Glutamatergic neuron (in vitro differentiated cells): ENCODE data around the gene SAMD14. TPM values are rescaled to one million over a fixed set of nuclear protein-coding genes. Genes with fewer than 3 reads are reported as not detected.

Source experiments
- DNase-seq: peaks from one replicate; pipeline ENCODE4 v3.0.0; 2022
- H3K27ac Mint-ChIP-seq: one replicate; pipeline ENCODE4 v1.8.0; 2020; ENCODE audit warnings: mild to moderate bottlenecking, mixed read lengths, inconsistent platforms; ENCODE audit not compliant: unreplicated experiment
- H3K27me3 Mint-ChIP-seq: one replicate; pipeline ENCODE4 v1.8.0; 2020; ENCODE audit warnings: mild to moderate bottlenecking, moderate library complexity, mixed read lengths, inconsistent platforms; ENCODE audit not compliant: unreplicated experiment
- H3K36me3 Mint-ChIP-seq: one replicate; pipeline ENCODE4 v1.8.0; 2020; ENCODE audit warnings: mild to moderate bottlenecking, mixed read lengths, inconsistent platforms; ENCODE audit not compliant: unreplicated experiment
- H3K4me1 Mint-ChIP-seq: one replicate; pipeline ENCODE4 v1.8.0; 2020; ENCODE audit warnings: mild to moderate bottlenecking, low read depth, mixed read lengths, inconsistent platforms; ENCODE audit not compliant: unreplicated experiment
- H3K4me3 Mint-ChIP-seq: one replicate; pipeline ENCODE4 v1.8.0; 2020; ENCODE audit warnings: mild to moderate bottlenecking, mixed read lengths, inconsistent platforms; ENCODE audit not compliant: unreplicated experiment
- H3K9me3 Mint-ChIP-seq: one replicate; pipeline ENCODE4 v1.8.0; 2020; ENCODE audit warnings: mild to moderate bottlenecking, moderate library complexity, mixed read lengths, inconsistent platforms; ENCODE audit not compliant: unreplicated experiment
- total RNA-seq: library from RNA; stranded (reverse); fragmentation: NEBNext Ultra II Directional; extraction: Animal tissue kit (Norgen Biotek cat#: 25700); gene quantifications from one replicate; pipeline ENCODE4 v1.2.1, GENCODE V29; 2021; ENCODE audit not compliant: unreplicated experiment
- TF ChIP-seq, protein P1 (sequence below): fragments of 200-600 bp; sonication (generic); IDR thresholded peaks from one replicate; pipeline ENCODE4 v1.5.0; 2021; ENCODE audit not compliant: partially characterized antibody, unreplicated experiment

The SAMD14 gene
- total RNA-seq, 1 donor from 2014 or later, result 95.0 TPM

DNA sequence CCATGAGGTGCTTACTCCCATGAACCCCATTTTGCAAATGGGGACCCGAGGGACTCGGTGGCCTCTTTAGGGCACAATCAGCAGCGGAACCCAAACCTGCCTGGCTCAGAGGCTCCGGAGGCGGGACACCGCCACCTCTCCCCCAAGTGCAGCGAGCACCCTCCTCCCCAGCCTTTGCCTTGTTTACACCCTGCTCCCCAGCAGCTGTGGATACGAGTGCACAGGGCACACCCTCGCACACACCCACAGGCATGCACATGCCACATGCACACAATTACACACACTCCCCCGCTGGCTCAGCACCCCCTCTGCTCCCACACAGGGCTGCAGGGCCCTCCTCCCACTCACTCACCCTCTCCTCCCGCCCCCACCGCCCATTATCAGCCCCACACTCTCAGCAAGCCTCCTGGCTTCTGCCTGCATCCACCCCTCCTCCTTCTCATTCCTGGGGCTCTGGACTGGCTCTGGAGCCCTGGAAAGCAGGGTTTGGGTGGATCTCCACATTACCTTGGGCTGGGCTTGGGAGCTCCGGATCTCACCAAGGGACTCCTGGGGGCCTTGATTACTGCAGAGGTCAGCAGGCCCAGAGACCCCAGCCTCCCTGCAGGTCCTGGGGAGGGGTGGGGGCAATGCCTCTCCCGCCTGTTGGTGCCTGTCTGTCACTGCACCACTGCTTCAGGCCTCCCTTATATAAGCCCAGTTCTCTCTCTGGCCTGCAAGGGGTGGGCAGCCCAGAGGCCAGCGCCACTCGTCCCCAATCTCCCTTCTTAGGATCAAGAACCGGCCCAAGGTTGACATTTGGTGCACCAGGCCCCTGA is 28.4 kb downstream of the SAMD14 start:
- peaks cover 13% of the 10 kb centered on the region for H3K9me3 Mint-ChIP-seq
- peaks cover 36% of the 10 kb centered on the region for H3K4me1 Mint-ChIP-seq
- TF ChIP-seq, protein P1, sequence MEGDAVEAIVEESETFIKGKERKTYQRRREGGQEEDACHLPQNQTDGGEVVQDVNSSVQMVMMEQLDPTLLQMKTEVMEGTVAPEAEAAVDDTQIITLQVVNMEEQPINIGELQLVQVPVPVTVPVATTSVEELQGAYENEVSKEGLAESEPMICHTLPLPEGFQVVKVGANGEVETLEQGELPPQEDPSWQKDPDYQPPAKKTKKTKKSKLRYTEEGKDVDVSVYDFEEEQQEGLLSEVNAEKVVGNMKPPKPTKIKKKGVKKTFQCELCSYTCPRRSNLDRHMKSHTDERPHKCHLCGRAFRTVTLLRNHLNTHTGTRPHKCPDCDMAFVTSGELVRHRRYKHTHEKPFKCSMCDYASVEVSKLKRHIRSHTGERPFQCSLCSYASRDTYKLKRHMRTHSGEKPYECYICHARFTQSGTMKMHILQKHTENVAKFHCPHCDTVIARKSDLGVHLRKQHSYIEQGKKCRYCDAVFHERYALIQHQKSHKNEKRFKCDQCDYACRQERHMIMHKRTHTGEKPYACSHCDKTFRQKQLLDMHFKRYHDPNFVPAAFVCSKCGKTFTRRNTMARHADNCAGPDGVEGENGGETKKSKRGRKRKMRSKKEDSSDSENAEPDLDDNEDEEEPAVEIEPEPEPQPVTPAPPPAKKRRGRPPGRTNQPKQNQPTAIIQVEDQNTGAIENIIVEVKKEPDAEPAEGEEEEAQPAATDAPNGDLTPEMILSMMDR, result no peak
- H3K4me3 Mint-ChIP-seq, result no peak overlapping the region
- H3K36me3 Mint-ChIP-seq, result no peaks in the 10 kb centered on the region
- no peak overlapping the region for H3K27ac Mint-ChIP-seq
- DNase-seq, result no peak
- peaks cover 9% of the 10 kb centered on the region for H3K27me3 Mint-ChIP-seq

GRCh38 chr17:50100921-50101345 is 29.0 kb downstream of the SAMD14 start:
- peaks cover 13% of the 10 kb centered on the region for H3K9me3 Mint-ChIP-seq
- DNase-seq, result no peak
- peaks cover 36% of the 10 kb centered on the region for H3K4me1 Mint-ChIP-seq
- no peak overlapping the region for H3K4me3 Mint-ChIP-seq
- no peak overlapping the region for H3K27ac Mint-ChIP-seq
- H3K36me3 Mint-ChIP-seq, result no peaks in the 10 kb centered on the region
- peaks cover 10% of the 10 kb centered on the region for H3K27me3 Mint-ChIP-seq
- TF ChIP-seq, protein P1, result no peak

DNA sequence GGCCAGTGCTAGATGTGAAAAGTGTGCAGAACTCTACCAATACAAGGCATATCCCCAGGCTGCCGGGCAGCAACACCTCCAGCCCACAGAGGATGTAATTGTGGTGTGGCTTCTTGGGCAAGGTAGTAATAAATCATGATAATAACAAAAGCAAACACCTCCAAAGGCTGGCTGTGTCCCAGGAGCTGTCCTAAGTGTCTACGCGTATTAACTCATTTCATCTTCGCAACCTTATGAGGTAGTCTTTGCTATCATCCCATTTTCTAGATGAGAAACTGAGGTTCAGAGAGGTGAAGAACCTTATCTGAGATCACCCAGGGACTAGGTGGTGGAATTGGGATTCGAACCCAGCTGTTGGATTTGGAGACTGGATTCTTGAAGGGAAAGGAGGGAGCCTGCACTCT is 29.5 kb downstream of the SAMD14 start:
- Mint-ChIP-seq H3K4me1 (peaks cover 40% of the 10 kb centered on the region), H3K4me3 (no peak overlapping the region), H3K27ac (no peak overlapping the region), H3K9me3 (peaks cover 13% of the 10 kb centered on the region), H3K27me3 (peaks cover 14% of the 10 kb centered on the region), H3K36me3 (no peaks in the 10 kb centered on the region)
- DNase-seq, result no peak
- TF ChIP-seq, protein P1, result no peak

DNA sequence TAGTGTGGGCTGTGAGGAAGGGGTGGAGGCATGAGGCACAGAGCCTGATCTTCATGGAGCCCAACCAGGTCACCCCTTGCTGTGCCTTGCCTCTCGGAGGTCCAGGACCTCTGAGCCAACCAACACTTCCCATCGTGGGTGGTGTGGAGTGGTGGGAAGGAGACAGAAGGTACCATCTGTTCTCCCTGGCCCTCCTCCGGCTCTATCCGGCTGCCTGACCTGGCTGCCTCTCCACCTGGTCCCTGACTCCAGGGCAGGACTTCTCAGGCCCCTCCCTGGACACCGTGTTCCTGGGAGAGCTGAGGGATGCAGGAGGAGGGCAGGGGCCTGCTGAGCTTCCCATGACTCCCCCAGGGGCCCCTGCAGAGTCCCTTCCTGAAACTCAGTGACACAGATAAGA is 31.0 kb downstream of the SAMD14 start:
- Mint-ChIP-seq H3K4me1 (peaks cover 42% of the 10 kb centered on the region), H3K36me3 (no peaks in the 10 kb centered on the region), H3K27ac (peak overlapping the region; percentile 57), H3K9me3 (peaks cover 14% of the 10 kb centered on the region), H3K27me3 (peaks cover 17% of the 10 kb centered on the region), H3K4me3 (no peak overlapping the region)
- DNase-seq, result peak; percentile 4
- TF ChIP-seq, protein P1, result no peak

- H3K4me1 Mint-ChIP-seq, result peaks cover 40% of the 10 kb centered on the region
Measured at GRCh38 chr17:50098583-50098982, 31.4 kb downstream of the SAMD14 start.

More at GRCh38 chr17:50098583-50098982, 31.4 kb downstream of the SAMD14 start:
- H3K36me3 Mint-ChIP-seq, result no peaks in the 10 kb centered on the region
- peaks cover 17% of the 10 kb centered on the region for H3K27me3 Mint-ChIP-seq
- TF ChIP-seq, protein P1, result no peak
- H3K4me3 Mint-ChIP-seq, result peak overlapping the region; percentile 57
- H3K9me3 Mint-ChIP-seq, result peaks cover 14% of the 10 kb centered on the region
- peak overlapping the region; percentile 57 for H3K27ac Mint-ChIP-seq
- no peak for DNase-seq
